ENCODE measurements around the gene MPV17L. TPM values are rescaled to one million over a fixed set of nuclear protein-coding genes. Genes with fewer than 3 reads are reported as not detected.

Gene MPV17L
- total and polyA plus RNA-seq, 2 donors (not counting 3 experiments of a cell fraction or from before 2014, with no cell fraction given): 0.06 to 0.22 TPM

DNA sequence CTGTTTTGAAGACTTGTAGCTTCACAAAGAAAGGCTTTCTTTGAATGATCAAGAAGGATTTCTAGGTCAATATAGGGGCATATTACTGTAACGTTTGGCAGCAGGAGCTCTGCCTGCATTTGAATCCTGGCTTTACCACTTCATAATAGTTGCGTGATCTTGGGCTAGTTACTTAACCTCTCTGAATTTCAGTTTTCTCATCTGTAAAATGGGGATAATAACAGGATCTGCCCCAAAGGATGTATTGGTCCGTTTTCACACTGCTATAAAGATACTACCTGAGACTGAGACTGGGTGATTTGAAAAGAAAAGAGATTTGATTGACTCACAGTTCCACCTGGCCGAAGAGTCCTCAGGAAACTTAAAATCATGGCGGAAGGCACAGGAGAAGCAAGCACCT is 51.3 kb downstream of the MPV17L start:
- no peak overlapping the region for H3K9ac ChIP-seq (replicated peaks; ENCODE audit: extremely low read depth, insufficient read depth, low read length)
- DNase-seq (ENCODE audit: low read depth, low spot score) (no peak), FAIRE-seq (no peak)
- TF ChIP-seq FOS (IDR thresholded peaks at IDR 0.05; ENCODE audit: borderline replicate concordance, insufficient read depth, low read length): no peak
- intact Hi-C loops (cut with micrococcal nuclease) (no loop called here), dilution Hi-C loops (cut with MboI; ENCODE audit: extremely low pct_ligation_motif_present, low sequenced_read_pairs) (no loop called here)
- H3K27me3 ChIP-seq (ENCODE audit: control insufficient read depth in 2 of 2, insufficient read depth in 2 of 2, low read length in 2 of 2): no peaks in the 10 kb centered on the region
- no peaks in the 10 kb centered on the region for H3K79me2 ChIP-seq (ENCODE audit: control insufficient read depth, insufficient read depth, low read length)
- no peaks in the 10 kb centered on the region for H3K4me1 ChIP-seq (ENCODE audit: control insufficient read depth, extremely low read depth, insufficient read depth, low read length)
- no peak overlapping the region for H3K4me2 ChIP-seq (ENCODE audit: insufficient read depth, low read length)
- H2AFZ ChIP-seq (ENCODE audit: low read depth, low read length): no peak overlapping the region
- H3K9me1 ChIP-seq (replicated peaks; ENCODE audit: control insufficient read depth, extremely low read depth, insufficient read depth, low read length): no peaks in the 10 kb centered on the region
- H3K27ac ChIP-seq (ENCODE audit: insufficient read depth, low read depth, low read length): no peak overlapping the region
- POLR2A ChIA-PET: no interaction called here
- no TSS peak for BruUV-seq (replicated peaks)
- H3K36me3 ChIP-seq (ENCODE audit: control insufficient read depth in 2 of 2, extremely low read depth in 1 of 2, insufficient read depth in 2 of 2, low read length in 2 of 2): no peaks in the 10 kb centered on the region
- CTCF ChIA-PET: no interaction called here
- no peaks in the 10 kb centered on the region for H3K9me3 ChIP-seq (replicated peaks; ENCODE audit: control insufficient read depth, insufficient read depth, low read length)
- no peaks in the 10 kb centered on the region for H4K20me1 ChIP-seq (replicated peaks; ENCODE audit: control insufficient read depth, extremely low read depth, insufficient read depth, low read length)
- H3K4me3 ChIP-seq (replicated peaks in 1 of 3; ENCODE audit: insufficient read depth in 1 of 3, low read depth in 1 of 3, low read length in 3 of 3): no peak overlapping the region

DNA sequence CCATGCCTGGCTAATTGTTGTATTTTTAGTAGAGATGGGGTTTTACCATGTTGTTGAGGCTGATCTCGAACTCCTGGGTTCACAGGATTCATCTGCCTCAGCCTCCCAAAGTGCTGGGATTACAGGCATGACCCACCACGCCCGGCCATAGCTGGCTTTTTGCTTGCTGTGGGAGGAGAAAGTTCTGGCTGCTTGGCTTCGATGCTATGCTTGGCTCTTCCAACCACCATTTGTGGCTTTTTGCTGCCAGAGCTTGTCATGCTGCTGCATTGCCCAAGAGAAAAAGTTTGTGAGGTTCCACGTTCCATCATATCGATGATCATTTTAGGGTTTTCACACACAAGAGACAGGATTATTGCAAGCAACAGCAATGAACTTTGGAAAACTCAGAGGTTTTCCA is 55.1 kb downstream of the MPV17L start:
- no peaks in the 10 kb centered on the region for H3K27me3 ChIP-seq (ENCODE audit: control insufficient read depth in 2 of 2, insufficient read depth in 2 of 2, low read length in 2 of 2)
- ChIA-PET POLR2A (no interaction called here), CTCF (interaction anchor here (1.4 kb wide), 1 partner anchor 100 kb away, joined by 3 read pairs; no protein-coding TSS in a partner anchor)
- H3K4me3 ChIP-seq (replicated peaks in 1 of 3; ENCODE audit: insufficient read depth in 1 of 3, low read depth in 1 of 3, low read length in 3 of 3): no peak overlapping the region
- no peak overlapping the region for H2AFZ ChIP-seq (ENCODE audit: low read depth, low read length)
- intact Hi-C loops (cut with micrococcal nuclease): no loop called here
- H3K79me2 ChIP-seq (ENCODE audit: control insufficient read depth, insufficient read depth, low read length): no peaks in the 10 kb centered on the region
- no peak overlapping the region for H3K27ac ChIP-seq (ENCODE audit: insufficient read depth, low read depth, low read length)
- H3K4me2 ChIP-seq (ENCODE audit: insufficient read depth, low read length): no peak overlapping the region
- no peaks in the 10 kb centered on the region for H3K36me3 ChIP-seq (ENCODE audit: control insufficient read depth in 2 of 2, extremely low read depth in 1 of 2, insufficient read depth in 2 of 2, low read length in 2 of 2)
- H3K9ac ChIP-seq (replicated peaks; ENCODE audit: extremely low read depth, insufficient read depth, low read length): no peak overlapping the region
- no peaks in the 10 kb centered on the region for H3K9me1 ChIP-seq (replicated peaks; ENCODE audit: control insufficient read depth, extremely low read depth, insufficient read depth, low read length)
- no peaks in the 10 kb centered on the region for H4K20me1 ChIP-seq (replicated peaks; ENCODE audit: control insufficient read depth, extremely low read depth, insufficient read depth, low read length)
- H3K9me3 ChIP-seq (replicated peaks; ENCODE audit: control insufficient read depth, insufficient read depth, low read length): no peaks in the 10 kb centered on the region
- dilution Hi-C loops (cut with MboI; ENCODE audit: extremely low pct_ligation_motif_present, low sequenced_read_pairs): no loop called here
- BruUV-seq (replicated peaks): no TSS peak
- no peak for DNase-seq (ENCODE audit: low read depth, low spot score)
- TF ChIP-seq MYC (IDR thresholded peaks at IDR 0.05; ENCODE audit: low read depth, low read length) (no peak), JUN (IDR thresholded peaks at IDR 0.05; ENCODE audit: borderline replicate concordance, insufficient read depth, insufficient read length, low read depth) (no peak), GATA2 (IDR thresholded peaks at IDR 0.05; ENCODE audit: insufficient read depth, insufficient read length, low read depth, low read length) (no peak), POLR2AphosphoS5 (IDR thresholded peaks at IDR 0.05; ENCODE audit: insufficient read depth, low read depth, low read length) (no peak), POLR2A (IDR thresholded peaks at IDR 0.05; ENCODE audit: low read depth, low read length) (no peak), FOS (IDR thresholded peaks at IDR 0.05; ENCODE audit: borderline replicate concordance, insufficient read depth, low read length) (no peak), EZH2 (IDR thresholded peaks at IDR 0.05; ENCODE audit: borderline replicate concordance, low read depth, low read length, severe bottlenecking) (no peak)
- TF ChIP-seq, protein P1, sequence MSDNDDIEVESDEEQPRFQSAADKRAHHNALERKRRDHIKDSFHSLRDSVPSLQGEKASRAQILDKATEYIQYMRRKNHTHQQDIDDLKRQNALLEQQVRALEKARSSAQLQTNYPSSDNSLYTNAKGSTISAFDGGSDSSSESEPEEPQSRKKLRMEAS (IDR thresholded peaks at IDR 0.05; ENCODE audit: insufficient read depth, insufficient read length): no peak
- TF ChIP-seq, protein P2, sequence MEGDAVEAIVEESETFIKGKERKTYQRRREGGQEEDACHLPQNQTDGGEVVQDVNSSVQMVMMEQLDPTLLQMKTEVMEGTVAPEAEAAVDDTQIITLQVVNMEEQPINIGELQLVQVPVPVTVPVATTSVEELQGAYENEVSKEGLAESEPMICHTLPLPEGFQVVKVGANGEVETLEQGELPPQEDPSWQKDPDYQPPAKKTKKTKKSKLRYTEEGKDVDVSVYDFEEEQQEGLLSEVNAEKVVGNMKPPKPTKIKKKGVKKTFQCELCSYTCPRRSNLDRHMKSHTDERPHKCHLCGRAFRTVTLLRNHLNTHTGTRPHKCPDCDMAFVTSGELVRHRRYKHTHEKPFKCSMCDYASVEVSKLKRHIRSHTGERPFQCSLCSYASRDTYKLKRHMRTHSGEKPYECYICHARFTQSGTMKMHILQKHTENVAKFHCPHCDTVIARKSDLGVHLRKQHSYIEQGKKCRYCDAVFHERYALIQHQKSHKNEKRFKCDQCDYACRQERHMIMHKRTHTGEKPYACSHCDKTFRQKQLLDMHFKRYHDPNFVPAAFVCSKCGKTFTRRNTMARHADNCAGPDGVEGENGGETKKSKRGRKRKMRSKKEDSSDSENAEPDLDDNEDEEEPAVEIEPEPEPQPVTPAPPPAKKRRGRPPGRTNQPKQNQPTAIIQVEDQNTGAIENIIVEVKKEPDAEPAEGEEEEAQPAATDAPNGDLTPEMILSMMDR (IDR thresholded peaks at IDR 0.05; ENCODE audit: extremely low read depth in 1 of 2, insufficient read depth in 1 of 2, low read depth in 1 of 2, low read length in 2 of 2): no peak
- FAIRE-seq: no peak
- peaks cover 6% of the 10 kb centered on the region for H3K4me1 ChIP-seq (ENCODE audit: control insufficient read depth, extremely low read depth, insufficient read depth, low read length)
